HepG2 (cell line): ENCODE data around the gene SIGLECL1.

Source experiments
- CREM ChIP-seq, 2 experiments: sonication (generic) in 1 of 2; formaldehyde crosslinking in 1 of 2; IDR thresholded peaks; 2 replicates each; pipeline versions ENCODE4 v1.4.0 to v1.6.1; 2016 to 2020; ENCODE audit warnings: antibody characterized with exemption in 1 of 2, mild to moderate bottlenecking in 1 of 2, missing genetic modification reagents in 1 of 2
- HNF4G ChIP-seq, 2 experiments: sonication (generic) in 1 of 2; formaldehyde crosslinking in 1 of 2; IDR thresholded peaks; 2 replicates each; pipeline versions ENCODE4 v1.4.0 to v1.6.1; 2011 to 2020; ENCODE audit warnings: borderline replicate concordance in 2 of 2, low read depth in 2 of 2, mild to moderate bottlenecking in 2 of 2, low read length in 1 of 2, missing genetic modification reagents in 1 of 2, moderate library complexity in 1 of 2
- NR2F6 ChIP-seq, 2 experiments: IDR thresholded peaks; 2 replicates each; pipeline ENCODE4 v1.6.1; 2016; ENCODE audit warnings: antibody characterized with exemption in 1 of 2, mild to moderate bottlenecking in 1 of 2

DNA sequence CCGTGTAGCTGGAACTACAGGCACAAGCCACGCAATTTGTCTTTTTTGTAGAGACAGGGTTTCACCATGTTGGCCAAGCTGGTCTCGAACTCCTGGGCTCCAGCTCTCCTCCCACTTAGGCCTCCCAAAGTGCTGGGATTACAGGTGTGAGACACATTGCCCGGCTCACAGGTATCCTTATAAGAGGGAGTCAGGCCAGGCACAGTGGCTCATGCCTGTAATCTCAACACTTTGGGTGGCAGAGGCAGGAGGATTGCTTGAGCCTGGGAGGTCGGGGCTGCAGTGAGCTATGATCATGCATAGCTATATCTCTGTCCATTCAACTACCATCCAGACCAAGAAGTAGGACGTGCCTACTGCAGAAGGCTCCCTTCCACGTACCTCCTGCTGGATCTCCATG, 50.4 kb downstream of the SIGLECL1 start:
- TF ChIP-seq CREM (IDR thresholded peaks at IDR 0.05) = no peak
- no peak for TF ChIP-seq CREM (CRISPR knock-in tag; IDR thresholded peaks at IDR 0.05)
- TF ChIP-seq HNF4G (IDR thresholded peaks at IDR 0.05; ENCODE audit: borderline replicate concordance, low read depth, low read length) = no peak
- TF ChIP-seq HNF4G (CRISPR knock-in tag; IDR thresholded peaks at IDR 0.05; ENCODE audit: borderline replicate concordance, low read depth) = no peak
- no peak for TF ChIP-seq NR2F6 (IDR thresholded peaks at IDR 0.05)
- no peak for TF ChIP-seq NR2F6 (CRISPR knock-in tag; IDR thresholded peaks at IDR 0.05)
